OCI-LY7 (cell line): ENCODE results near the gene RNF224. TPM values are rescaled to one million over a fixed set of nuclear protein-coding genes. Genes with fewer than 3 reads are reported as not detected.

Source experiments
- BruUV-seq: library from RNA; stranded (reverse); fragments of 400-500 nt; replicated peaks from 2 replicates; lab custom pipeline; 2021; lab: Mats Ljungman, UMichigan
- CTCF ChIA-PET: fragments of 300-600 bp; sonication (Branson Sonifier 250); formaldehyde crosslinking; loops from one replicate; lab custom pipeline; 2022; ENCODE audit warnings: antibody characterized with exemption; ENCODE audit not compliant: unreplicated experiment; lab: Charles Lee
- POLR2A ChIA-PET: fragments of 300-600 bp; sonication (Branson Sonifier 250); formaldehyde crosslinking; loops from one replicate; lab custom pipeline; 2022; ENCODE audit warnings: antibody characterized with exemption; lab: Charles Lee
- DNase-seq: peaks from one replicate; pipeline ENCODE4 v3.0.0-alpha.2; 2015; ENCODE audit warnings: low spot score
- H2AFZ ChIP-seq: fragments of 200-600 bp; sonication (generic), shearing (Covaris generic); 2 replicates; pipeline ENCODE4 v1.6.1; 2014; ENCODE audit warnings: mild to moderate bottlenecking, antibody characterized with exemption, low read length, moderate library complexity
- H3K27ac ChIP-seq: fragments of 200-600 bp; sonication (generic); 2 replicates; pipeline ENCODE4 v1.5.1; 2014; ENCODE audit warnings: mixed run types, low read depth, mild to moderate bottlenecking, moderate library complexity, low read length, inconsistent platforms; ENCODE audit not compliant: poor library complexity, severe bottlenecking
- H3K36me3 ChIP-seq: fragments of 200-600 bp; sonication (generic); 2 replicates; pipeline ENCODE4 v1.6.1; 2014; ENCODE audit warnings: mild to moderate bottlenecking, antibody characterized with exemption, low read length, moderate library complexity, mixed read lengths; ENCODE audit not compliant: insufficient read depth
- H3K4me1 ChIP-seq: fragments of 200-600 bp; sonication (generic); 2 replicates; pipeline ENCODE4 v1.5.1; 2014; ENCODE audit warnings: mild to moderate bottlenecking, low read length; ENCODE audit not compliant: insufficient read depth, poor library complexity, severe bottlenecking
- H3K4me2 ChIP-seq: fragments of 200-600 bp; sonication (generic); 2 replicates; pipeline ENCODE4 v1.6.1; 2014; ENCODE audit warnings: mild to moderate bottlenecking, low read length
- H3K4me3 ChIP-seq: fragments of 200-600 bp; sonication (generic); 2 replicates; pipeline ENCODE4 v1.5.1; 2014; ENCODE audit warnings: mild to moderate bottlenecking, low read depth, low read length; ENCODE audit not compliant: poor library complexity, severe bottlenecking
- H3K79me2 ChIP-seq: fragments of 200-600 bp; sonication (generic); 2 replicates; pipeline ENCODE4 v1.6.1; 2016; ENCODE audit warnings: low read depth, mild to moderate bottlenecking, low read length, moderate library complexity, mixed read lengths; ENCODE audit not compliant: insufficient read depth
- H3K9me2 ChIP-seq: fragments of 200-600 bp; sonication (generic); 2 replicates; pipeline ENCODE4 v1.6.1; 2016; ENCODE audit warnings: mild to moderate bottlenecking, low read length, mixed read lengths; ENCODE audit not compliant: insufficient read depth
- H3K9me3 ChIP-seq: fragments of 200-600 bp; sonication (generic); 2 replicates; pipeline ENCODE4 v1.6.1; 2014; ENCODE audit warnings: mild to moderate bottlenecking, mixed run types, low read length, mixed read lengths
- H4K20me1 ChIP-seq: fragments of 200-600 bp; sonication (generic); 2 replicates; pipeline ENCODE4 v1.6.1; 2014; ENCODE audit warnings: mild to moderate bottlenecking, antibody characterized with exemption, low read length, moderate library complexity, mixed read lengths; ENCODE audit not compliant: insufficient read depth
- EZH2phosphoT487 ChIP-seq: fragments of 200-600 bp; sonication (generic); IDR thresholded peaks from 2 replicates; pipeline ENCODE4 v1.6.1; 2018; ENCODE audit warnings: low read depth, borderline replicate concordance, mild to moderate bottlenecking, mixed run types, antibody characterized with exemption, low read length, moderate library complexity, mixed read lengths
- intact Hi-C: fragments of 100-400 bp; cut with micrococcal nuclease; formaldehyde crosslinking; loops from one replicate; pipeline ENCODE4 v1.10.0; 2022; ENCODE audit not compliant: unreplicated experiment
- total RNA-seq, 2 experiments: library from RNA; depleted of rRNA in 1 of 2; stranded (reverse); fragments of >200 nt in 1 of 2; shearing (Covaris generic) in 1 of 2; gene quantifications; 2 replicates each; pipeline ENCODE4 v1.2.3, GENCODE V29; 2014 to 2022
- TF ChIP-seq, protein P1 (sequence below): fragments of 200-600 bp; sonication (generic); conservative IDR thresholded peaks from 2 replicates; pipeline ENCODE4 v1.5.1; 2014; ENCODE audit warnings: mild to moderate bottlenecking, antibody characterized with exemption, low read length, moderate library complexity, mixed read lengths

The RNF224 gene
- total RNA-seq, 2 experiments from 2014 or later, result 0.13 to 0.30 TPM

DNA sequence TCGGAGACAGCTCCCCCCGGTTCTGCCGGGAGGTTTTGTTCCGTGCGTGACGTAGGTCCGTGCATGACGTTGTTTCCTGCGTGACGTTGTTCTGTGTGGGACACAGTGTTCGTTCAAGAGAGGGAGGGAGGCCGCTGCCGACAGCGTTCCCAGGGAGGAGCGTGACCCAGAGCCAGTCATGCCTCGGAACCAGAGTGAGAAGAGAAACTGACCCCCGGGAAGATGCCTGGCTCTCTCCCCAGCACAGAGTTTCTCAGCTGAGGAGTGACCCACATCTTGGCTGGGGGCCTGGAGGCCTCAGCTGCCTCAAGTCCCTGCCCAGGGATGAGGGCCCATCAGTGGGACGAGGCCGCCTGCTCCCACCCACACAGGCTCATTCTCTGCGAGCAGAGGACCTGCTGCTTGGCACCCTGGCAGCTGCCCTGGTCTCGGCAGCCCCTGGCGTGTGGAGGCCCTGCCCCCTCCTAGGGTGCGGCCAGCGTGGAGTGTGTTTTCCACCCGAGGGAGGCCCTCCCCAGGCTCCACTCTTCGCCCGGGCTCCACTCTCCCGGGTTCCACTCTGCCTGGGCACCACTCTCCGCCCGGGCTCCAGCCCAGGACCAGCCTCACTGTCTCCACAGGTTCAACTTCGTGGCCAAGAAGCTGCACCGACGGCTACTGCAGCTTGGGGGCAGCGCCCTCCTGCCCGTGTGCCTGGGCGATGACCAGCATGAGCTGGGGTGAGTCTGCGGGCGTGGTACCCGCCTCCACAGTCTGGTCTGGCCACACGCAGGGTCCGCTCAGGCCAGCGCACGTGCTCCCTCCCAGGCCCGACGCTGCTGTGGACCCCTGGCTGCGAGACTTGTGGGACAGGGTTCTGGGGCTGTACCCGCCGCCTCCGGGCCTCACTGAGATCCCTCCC, 13.9 kb upstream of the RNF224 start:
- Histone ChIP-seq H3K36me3 (peaks cover 68% of the 10 kb centered on the region), H3K4me3 (no peak overlapping the region), H4K20me1 (no peaks in the 10 kb centered on the region), H3K9me3 (no peaks in the 10 kb centered on the region), H3K79me2 (no peaks in the 10 kb centered on the region), H3K4me1 (no peaks in the 10 kb centered on the region), H2AFZ (no peak overlapping the region), H3K4me2 (no peak overlapping the region), H3K27ac (no peak overlapping the region), H3K9me2 (no peaks in the 10 kb centered on the region)
- ChIA-PET CTCF (no interaction called here), POLR2A (no interaction called here)
- DNase-seq, result no peak
- intact Hi-C loops, result no loop called here
- no peak for TF ChIP-seq EZH2phosphoT487
- TF ChIP-seq, protein P1, sequence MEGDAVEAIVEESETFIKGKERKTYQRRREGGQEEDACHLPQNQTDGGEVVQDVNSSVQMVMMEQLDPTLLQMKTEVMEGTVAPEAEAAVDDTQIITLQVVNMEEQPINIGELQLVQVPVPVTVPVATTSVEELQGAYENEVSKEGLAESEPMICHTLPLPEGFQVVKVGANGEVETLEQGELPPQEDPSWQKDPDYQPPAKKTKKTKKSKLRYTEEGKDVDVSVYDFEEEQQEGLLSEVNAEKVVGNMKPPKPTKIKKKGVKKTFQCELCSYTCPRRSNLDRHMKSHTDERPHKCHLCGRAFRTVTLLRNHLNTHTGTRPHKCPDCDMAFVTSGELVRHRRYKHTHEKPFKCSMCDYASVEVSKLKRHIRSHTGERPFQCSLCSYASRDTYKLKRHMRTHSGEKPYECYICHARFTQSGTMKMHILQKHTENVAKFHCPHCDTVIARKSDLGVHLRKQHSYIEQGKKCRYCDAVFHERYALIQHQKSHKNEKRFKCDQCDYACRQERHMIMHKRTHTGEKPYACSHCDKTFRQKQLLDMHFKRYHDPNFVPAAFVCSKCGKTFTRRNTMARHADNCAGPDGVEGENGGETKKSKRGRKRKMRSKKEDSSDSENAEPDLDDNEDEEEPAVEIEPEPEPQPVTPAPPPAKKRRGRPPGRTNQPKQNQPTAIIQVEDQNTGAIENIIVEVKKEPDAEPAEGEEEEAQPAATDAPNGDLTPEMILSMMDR, result no peak
- no TSS peak for BruUV-seq

DNA sequence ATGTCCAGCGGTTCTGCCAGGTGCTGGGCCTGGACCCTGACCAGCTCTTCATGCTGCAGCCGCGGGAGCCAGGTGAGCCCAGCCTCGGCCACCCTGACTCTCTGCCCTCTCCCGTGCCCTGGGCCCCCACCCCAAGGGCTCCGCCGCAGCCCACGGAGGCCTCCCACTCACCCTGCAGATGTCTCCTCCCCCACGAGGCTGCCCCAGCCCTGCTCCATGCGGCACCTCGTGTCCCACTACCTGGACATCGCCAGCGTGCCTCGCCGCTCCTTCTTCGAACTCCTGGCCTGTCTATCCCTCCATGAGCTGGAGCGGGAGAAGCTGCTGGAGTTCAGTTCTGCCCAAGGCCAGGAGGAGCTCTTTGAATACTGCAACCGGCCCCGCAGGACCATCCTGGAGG, 12.7 kb upstream of the RNF224 start:
- Histone ChIP-seq H3K4me2 (no peak overlapping the region), H3K9me3 (no peaks in the 10 kb centered on the region), H3K9me2 (no peaks in the 10 kb centered on the region), H3K4me3 (no peak overlapping the region), H3K27ac (no peak overlapping the region), H3K4me1 (no peaks in the 10 kb centered on the region), H3K79me2 (no peaks in the 10 kb centered on the region), H2AFZ (no peak overlapping the region), H4K20me1 (no peaks in the 10 kb centered on the region), H3K36me3 (peaks cover 65% of the 10 kb centered on the region)
- ChIA-PET CTCF (no interaction called here), POLR2A (no interaction called here)
- no peak for DNase-seq
- intact Hi-C loops, result no loop called here
- TF ChIP-seq EZH2phosphoT487, result no peak
- TF ChIP-seq, protein P1, result no peak
- BruUV-seq, result no TSS peak
